MM.1S (cell line): ENCODE results near the gene TRPV2.
A peak's percentile ranks its signal among the peaks of the same experiment; 100 is the strongest.

Source experiments
- DNase-seq: peaks from one replicate; pipeline ENCODE4 v3.0.0-alpha.2; 2015
- H2AFZ ChIP-seq: fragments of 300-600 bp; sonication (generic); 2 replicates; pipeline ENCODE4 v1.6.0; 2016; ENCODE audit warnings: antibody characterized with exemption, low read length
- H3F3A ChIP-seq: fragments of 300-600 bp; sonication (generic); 2 replicates; pipeline ENCODE4 v1.6.1; 2016; ENCODE audit warnings: mild to moderate bottlenecking, antibody characterized with exemption, low read length, moderate library complexity, mixed read lengths; ENCODE audit not compliant: insufficient read depth
- H3K27ac ChIP-seq: fragments of 300-600 bp; sonication (generic); 2 replicates; pipeline ENCODE4 v1.5.1; 2016; ENCODE audit warnings: mild to moderate bottlenecking, low read length
- H3K27me3 ChIP-seq: fragments of 300-600 bp; sonication (generic); replicated peaks from 2 replicates; pipeline ENCODE4 v1.6.0; 2016; ENCODE audit warnings: low read length; ENCODE audit not compliant: insufficient read depth
- H3K36me3 ChIP-seq: fragments of 300-600 bp; sonication (generic); replicated peaks from 2 replicates; pipeline ENCODE4 v1.6.1; 2016; ENCODE audit warnings: mild to moderate bottlenecking, low read length, mixed read lengths; ENCODE audit not compliant: insufficient read depth
- H3K4me1 ChIP-seq: fragments of 300-600 bp; sonication (generic); 2 replicates; pipeline ENCODE4 v1.6.1; 2016; ENCODE audit warnings: low read length, mixed read lengths
- H3K4me2 ChIP-seq: fragments of 300-600 bp; sonication (generic); 2 replicates; pipeline ENCODE4 v1.6.0; 2016; ENCODE audit warnings: low read depth, low read length
- H3K4me3 ChIP-seq: fragments of 300-600 bp; sonication (generic); 2 replicates; pipeline ENCODE4 v1.5.1; 2016; ENCODE audit warnings: low read length, mixed read lengths
- H3K79me2 ChIP-seq: fragments of 300-600 bp; sonication (generic); 2 replicates; pipeline ENCODE4 v1.6.1; 2016; ENCODE audit warnings: mixed run types, low read length, mixed read lengths
- H3K9ac ChIP-seq: fragments of 300-600 bp; sonication (generic); 2 replicates; pipeline ENCODE4 v1.6.1; 2016; ENCODE audit warnings: low read length, mixed read lengths
- H3K9me2 ChIP-seq: fragments of 300-600 bp; sonication (generic); replicated peaks from 2 replicates; pipeline ENCODE4 v1.6.1; 2016; ENCODE audit warnings: mild to moderate bottlenecking, low read length, mixed read lengths; ENCODE audit not compliant: insufficient read depth
- H3K9me3 ChIP-seq: fragments of 300-600 bp; sonication (generic); replicated peaks from 2 replicates; pipeline ENCODE4 v1.6.1; 2016; ENCODE audit warnings: mild to moderate bottlenecking, low read length, mixed read lengths; ENCODE audit not compliant: insufficient read depth
- H4K20me1 ChIP-seq: fragments of 300-600 bp; sonication (generic); 2 replicates; pipeline ENCODE4 v1.6.1; 2016; ENCODE audit warnings: mild to moderate bottlenecking, low read length, moderate library complexity, mixed read lengths; ENCODE audit not compliant: insufficient read depth
- CTCF ChIP-seq: fragments of 300-600 bp; sonication (generic); IDR thresholded peaks from 2 replicates; pipeline ENCODE4 v1.5.1; 2016; ENCODE audit warnings: antibody characterized with exemption, low read length, mixed read lengths
- EZH2 ChIP-seq: fragments of 300-600 bp; sonication (generic); optimal IDR thresholded peaks from 2 replicates; pipeline ENCODE3; 2017; ENCODE audit warnings: low read depth, mild to moderate bottlenecking, antibody characterized with exemption, low read length, mixed read lengths
- EZH2phosphoT487 ChIP-seq: fragments of 300-600 bp; sonication (generic); IDR thresholded peaks from 2 replicates; pipeline ENCODE4 v1.6.1; 2018; ENCODE audit warnings: antibody characterized with exemption, low read length

The TRPV2 gene

GRCh38 chr17:16442594-16443510 lies 27.5 kb downstream of the TRPV2 start:
- H3K27ac ChIP-seq: peak overlapping the region; percentile 75; the same call in 1 of the 2 replicates
- peaks cover 69% of the 10 kb centered on the region for H3K79me2 ChIP-seq
- no peaks in the 10 kb centered on the region for H3K27me3 ChIP-seq
- peaks cover 25% of the 10 kb centered on the region for H4K20me1 ChIP-seq
- H3K9me3 ChIP-seq: no peaks in the 10 kb centered on the region
- no peak for DNase-seq
- H3K36me3 ChIP-seq: peaks cover 20% of the 10 kb centered on the region
- no peak overlapping the region for H3K9ac ChIP-seq
- H2AFZ ChIP-seq: no peak overlapping the region
- H3K9me2 ChIP-seq: no peaks in the 10 kb centered on the region
- H3F3A ChIP-seq: peaks cover 62% of the 10 kb centered on the region
- no peak overlapping the region for H3K4me3 ChIP-seq
- TF ChIP-seq CTCF (no peak), EZH2 (no peak), EZH2phosphoT487 (no peak)
- H3K4me2 ChIP-seq: peak overlapping the region; percentile 19; the same call in 1 of the 2 replicates
- peaks cover 8% of the 10 kb centered on the region; the same call in 1 of the 2 replicates for H3K4me1 ChIP-seq

- H3K27me3 ChIP-seq: no peaks in the 10 kb centered on the region
- H3K9me3 ChIP-seq: no peaks in the 10 kb centered on the region
- H2AFZ ChIP-seq: no peak overlapping the region
- no peak overlapping the region for H3K4me3 ChIP-seq
- no peaks in the 10 kb centered on the region for H3K9me2 ChIP-seq
- no peak for DNase-seq
- peaks cover 20% of the 10 kb centered on the region for H3K36me3 ChIP-seq
- no peak overlapping the region for H3K9ac ChIP-seq
- no peak overlapping the region for H3K27ac ChIP-seq
- peaks cover 30% of the 10 kb centered on the region for H4K20me1 ChIP-seq
- no peak overlapping the region for H3K4me2 ChIP-seq
- no peak for TF ChIP-seq EZH2
- TF ChIP-seq CTCF: no peak
- TF ChIP-seq EZH2phosphoT487: no peak
- H3K79me2 ChIP-seq: peaks cover 70% of the 10 kb centered on the region
- 0 out of 2 replicates have a peak, but pooled peaks cover 4% of the 10 kb centered on the region for H3K4me1 ChIP-seq
- H3F3A ChIP-seq: peaks cover 68% of the 10 kb centered on the region
Measured at GRCh38 chr17:16443511-16444257, 28.3 kb downstream of the TRPV2 start.

- Histone ChIP-seq H3K4me3 (no peak overlapping the region), H3K9ac (no peak overlapping the region), H3K9me2 (no peaks in the 10 kb centered on the region), H4K20me1 (peaks cover 30% of the 10 kb centered on the region), H3K36me3 (peaks cover 20% of the 10 kb centered on the region), H3K27ac (no peak overlapping the region), H3K4me1 (0 out of 2 replicates have a peak, but pooled peaks cover 4% of the 10 kb centered on the region), H3K4me2 (no peak overlapping the region), H2AFZ (no peak overlapping the region), H3F3A (peaks cover 67% of the 10 kb centered on the region), H3K9me3 (no peaks in the 10 kb centered on the region), H3K27me3 (no peaks in the 10 kb centered on the region), H3K79me2 (peaks cover 64% of the 10 kb centered on the region)
- DNase-seq: no peak
- TF ChIP-seq EZH2 (no peak), EZH2phosphoT487 (no peak), CTCF (no peak)
Measured at GRCh38 chr17:16444258-16444886, 29.0 kb downstream of the TRPV2 start.
